SKM-1 treated with dmso at 0.1 percent for 144 hours (cell line): ENCODE results near the gene MICAL3.

Experiments
- DNase-seq: peaks from one replicate; lab custom pipeline; 2025; ENCODE audit not compliant: unreplicated experiment; lab: John Stamatoyannopoulos, UW

MICAL3 gene

DNA sequence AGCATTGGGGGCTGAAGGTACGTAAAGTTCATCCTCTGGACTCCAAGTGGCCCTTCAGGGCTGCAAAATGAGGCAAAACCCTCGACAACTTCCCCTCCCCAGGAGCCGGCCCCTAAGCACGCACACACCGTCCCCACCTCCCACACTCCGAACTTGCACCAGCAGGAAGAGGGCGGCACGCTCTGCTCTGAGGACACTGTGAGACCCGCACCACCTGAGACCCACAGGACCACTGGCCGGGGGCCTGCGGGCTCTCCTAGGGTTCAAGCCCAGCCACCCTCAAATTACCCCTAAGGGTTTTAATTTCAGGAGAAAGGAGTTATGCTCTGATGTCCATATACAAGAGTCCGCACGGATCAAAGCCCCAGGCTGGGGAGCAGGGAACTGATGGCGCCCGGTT, 200.4 kb downstream of the MICAL3 start:
- no peak for DNase-seq

DNA sequence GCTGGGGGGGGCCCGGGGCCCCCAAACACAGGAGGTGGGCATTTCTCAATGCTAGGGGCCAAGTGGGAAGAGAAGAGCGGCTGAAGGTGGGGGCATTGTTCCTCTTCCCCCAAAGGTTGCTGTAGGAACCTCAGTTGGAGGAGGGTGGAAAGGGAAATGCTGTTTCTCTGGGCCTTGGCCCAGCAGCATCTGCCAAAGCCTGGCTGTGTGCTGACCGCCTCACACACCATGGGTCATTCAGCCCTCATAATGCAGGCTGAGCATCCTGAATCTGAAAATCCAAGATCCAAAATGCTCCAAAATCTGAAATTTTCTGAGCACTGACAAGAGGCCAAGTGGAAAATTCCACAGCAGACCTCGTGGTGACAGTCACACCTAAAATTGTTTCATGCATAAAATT, 201.1 kb downstream of the MICAL3 start:
- no peak for DNase-seq

DNA sequence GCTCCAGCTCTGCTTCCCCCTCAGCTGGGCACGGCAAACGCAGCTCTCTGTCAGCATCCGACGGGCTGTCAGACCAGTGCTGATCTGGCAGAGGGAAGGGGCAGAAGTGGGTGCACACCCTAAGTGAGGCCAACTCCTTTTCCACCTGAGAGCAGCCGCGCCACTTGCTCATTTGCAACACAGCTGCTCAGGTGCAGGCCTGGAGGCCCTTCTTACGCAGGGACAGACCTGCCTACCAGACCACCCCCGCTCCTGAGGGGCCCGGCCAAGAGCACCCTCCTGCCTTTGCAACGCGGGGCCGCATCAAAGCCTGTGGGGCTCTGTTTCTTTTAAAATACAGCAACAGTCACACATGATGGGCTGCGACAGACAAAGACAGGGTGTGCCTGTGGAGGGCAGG, 202.3 kb downstream of the MICAL3 start:
- no peak for DNase-seq

DNA sequence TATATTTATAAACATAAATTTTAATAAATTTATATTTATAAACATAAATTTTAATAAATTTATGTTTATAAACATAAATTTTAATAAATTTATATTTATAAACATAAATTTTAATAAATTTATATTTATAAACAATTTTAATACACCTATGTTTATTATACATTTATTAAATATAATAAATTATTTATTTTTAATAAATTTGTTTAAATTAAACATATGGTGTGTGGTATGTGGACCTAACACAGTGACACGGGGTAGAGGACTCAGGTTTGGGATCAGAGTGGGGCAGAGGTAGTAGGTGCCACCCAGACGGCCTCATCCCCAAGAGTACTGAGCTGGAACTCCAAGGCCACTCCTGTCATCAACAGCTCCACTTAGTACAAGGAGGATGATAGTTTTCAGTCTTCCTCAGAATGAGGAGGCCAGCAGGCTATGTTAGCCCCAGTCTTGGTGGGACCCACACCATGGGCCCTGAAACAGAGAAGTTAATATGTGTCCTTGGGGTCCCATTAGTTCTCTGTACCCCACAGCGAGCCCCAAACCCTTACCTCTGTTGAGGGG, 203.4 kb downstream of the MICAL3 start:
- DNase-seq, result no peak

DNA sequence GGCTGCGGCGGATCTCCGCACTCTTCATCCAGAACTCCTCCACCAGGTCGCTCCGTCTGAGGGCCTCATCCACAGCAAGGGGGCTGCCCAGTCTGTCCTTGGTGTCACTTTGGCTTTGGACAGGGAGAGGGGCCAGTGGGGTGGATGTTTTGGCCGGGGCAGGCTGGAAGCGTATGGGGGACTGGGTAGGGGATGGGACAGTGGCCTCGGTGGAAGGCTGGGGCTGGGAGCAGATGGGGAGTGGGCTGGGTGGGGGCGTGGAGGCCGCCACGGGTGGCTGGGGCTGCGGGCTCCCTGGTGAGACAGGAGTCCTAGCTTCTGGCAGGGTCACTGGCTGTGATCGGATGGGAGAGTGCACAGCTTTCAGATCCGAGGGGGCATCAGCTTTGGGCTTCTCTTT, 205.7 kb downstream of the MICAL3 start:
- no peak for DNase-seq

DNA sequence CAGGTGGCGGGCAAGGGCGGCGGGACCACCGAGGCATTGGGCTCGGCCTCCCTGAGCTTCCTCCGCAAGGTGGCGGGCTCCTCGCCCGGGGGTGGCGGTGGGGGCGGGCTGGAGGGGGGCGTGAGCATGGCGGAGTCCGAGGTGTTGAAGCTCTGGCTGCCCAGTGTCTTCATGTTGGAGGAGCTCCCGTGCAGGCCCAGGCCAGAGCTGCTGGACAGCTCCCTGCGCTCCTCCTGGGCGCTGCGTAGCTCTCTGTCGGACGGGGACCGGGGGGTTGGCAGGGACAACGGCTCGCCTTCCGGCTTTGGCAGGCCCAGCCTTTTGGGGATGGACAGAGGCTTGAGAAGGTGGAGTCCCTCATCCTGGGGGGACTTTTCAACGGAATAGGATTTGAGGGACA, 206.2 kb downstream of the MICAL3 start:
- DNase-seq, result no peak

DNA sequence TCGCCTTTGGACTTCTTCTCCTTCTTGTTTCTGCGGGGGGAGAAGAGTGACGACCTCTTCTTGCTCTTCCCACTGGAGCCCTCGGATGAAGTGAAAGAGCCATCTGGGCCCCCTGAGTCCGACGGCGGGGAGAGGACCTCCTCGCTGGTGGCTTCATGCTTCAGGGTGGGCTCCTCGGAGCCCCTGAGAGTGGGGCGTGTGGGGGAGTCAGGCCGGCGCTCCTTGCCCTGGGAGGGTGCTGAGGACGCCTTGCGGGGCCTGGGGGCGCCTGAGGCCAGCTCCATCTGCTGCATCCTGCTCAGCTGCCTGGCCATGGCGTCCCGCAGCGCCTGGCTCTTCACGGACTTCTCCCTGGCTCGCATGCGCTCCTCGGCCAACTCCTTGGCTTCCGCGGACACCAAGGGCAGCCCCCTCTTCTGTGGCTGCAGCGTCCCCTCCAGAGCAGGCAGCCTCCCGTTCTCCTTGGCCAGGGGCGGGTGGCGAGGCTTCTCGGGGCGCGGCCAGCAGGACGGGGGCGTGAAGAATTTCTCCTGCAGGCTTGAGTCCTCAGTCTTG, 206.8 kb downstream of the MICAL3 start:
- no peak for DNase-seq

DNA sequence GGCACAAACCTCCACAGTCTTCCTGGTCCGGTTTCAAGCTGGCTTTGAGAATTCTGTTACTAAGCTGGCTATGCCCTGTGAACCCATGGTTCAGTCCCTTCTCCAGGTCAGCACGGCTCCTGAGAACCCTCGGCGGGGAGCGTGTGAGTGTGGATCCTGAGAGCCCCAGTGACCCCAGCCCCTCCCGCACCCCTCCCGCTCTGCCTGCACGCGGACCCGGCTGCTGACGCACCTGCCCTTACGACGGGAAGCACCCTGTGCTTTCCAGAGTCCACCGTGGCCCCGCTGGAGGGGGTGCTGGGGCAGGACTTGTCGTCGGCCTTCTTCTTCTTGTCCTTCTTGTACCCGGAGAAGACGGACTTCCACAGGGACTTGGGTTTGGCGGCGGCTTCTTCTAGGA, 207.3 kb downstream of the MICAL3 start:
- no peak for DNase-seq

DNA sequence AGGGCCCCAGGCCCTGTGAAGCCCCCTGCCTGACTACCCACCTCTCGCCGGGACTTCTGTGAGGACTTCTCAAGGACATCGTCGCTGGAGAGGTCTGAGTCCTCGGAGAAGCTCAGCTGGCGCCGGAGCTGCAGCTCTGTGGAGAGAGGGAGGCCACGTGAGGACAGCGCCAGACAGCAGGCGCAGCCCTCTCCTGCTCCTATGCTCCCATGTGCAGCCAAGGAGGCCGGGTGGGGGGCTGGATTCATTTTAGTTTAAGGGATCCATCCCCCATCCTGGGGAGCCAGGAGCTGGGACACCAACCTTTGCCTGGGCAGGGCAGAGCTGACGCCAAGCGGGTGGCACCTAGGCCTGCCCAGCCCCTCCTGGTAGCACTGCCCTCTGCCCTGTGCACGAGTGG, 207.7 kb downstream of the MICAL3 start:
- DNase-seq, result no peak

DNA sequence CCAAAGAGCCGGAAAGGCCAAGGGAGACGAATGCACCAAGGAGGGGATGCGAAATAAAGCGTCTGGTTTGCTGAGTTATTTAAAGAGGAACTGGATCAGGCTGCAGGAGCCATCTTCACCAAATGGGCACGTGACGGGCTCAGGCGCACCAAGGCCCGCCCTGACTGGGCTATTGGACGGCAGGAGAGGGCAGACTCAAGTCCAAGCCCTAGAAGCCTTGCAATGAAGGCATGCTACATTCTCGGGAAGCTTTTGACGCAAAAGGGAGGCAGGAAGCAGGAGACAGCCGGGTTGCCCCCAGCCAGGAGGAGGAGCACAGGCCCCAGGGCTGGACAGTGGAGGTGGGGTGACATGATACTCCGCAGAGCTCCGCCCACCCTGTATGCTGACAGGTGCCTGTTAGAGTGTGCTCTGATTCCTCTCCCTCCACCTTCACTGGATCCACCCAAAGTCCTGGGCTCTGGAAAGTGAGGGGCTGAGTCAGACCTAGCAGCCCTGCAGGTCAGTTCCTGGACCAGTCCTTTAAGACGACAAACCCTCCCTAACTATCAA, 208.6 kb downstream of the MICAL3 start:
- DNase-seq, result no peak

DNA sequence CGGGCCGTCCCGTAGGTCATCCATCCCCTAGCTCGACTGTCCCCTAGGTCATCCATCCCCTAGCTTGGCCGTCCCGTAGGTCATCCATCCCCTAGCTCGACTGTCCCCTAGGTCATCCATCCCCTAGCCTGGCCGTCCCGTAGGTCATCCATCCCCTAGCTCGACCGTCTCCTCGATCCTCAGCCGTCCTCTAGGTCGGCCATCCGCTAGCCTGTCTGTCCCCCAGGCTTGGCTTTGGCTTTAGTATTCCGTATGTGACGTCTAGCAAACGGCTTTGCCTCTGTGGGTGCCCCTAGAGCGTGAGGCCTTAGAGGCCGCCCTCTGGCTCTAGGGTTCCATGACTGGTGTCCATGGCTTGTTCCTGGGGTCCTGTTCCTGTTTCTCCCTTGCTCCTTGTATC, 209.5 kb downstream of the MICAL3 start:
- no peak for DNase-seq

DNA sequence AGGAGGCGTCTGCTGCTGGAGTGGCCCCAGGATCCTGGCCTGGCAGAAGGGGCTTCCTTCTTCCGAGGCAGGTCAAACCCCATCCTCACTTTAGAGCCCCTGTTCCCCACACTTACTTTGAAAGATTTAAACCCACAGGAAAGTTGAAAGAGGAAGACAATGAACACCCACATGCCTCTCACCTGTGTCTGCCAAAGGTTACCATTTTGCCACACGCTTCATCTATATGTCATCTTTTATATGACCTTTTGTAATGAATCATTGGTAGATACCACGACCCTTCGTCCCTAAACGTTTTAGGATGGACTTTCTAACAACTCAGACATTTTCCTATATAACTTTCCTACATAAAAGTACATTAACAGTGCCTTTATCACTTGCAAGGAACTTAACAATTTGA, 210.3 kb downstream of the MICAL3 start:
- no peak for DNase-seq

DNA sequence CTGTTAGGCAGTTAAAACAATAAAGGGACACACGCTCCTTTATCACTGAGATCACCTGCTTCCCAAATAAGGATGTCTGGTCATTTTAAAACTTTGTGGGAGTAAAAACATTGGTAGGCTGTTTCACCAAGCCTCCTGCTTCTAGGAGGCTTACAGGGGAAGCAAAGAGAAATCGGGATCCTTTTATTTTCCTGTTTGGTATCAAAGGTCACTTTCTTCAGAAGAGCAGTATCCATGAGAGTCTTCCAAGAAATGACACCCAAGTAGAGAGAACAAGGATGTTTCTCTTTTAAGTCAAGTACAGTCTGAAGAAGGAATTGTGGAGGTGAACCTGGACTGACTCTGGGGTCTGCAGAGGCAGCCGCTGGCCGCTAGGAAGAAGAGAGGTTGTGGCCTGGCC, 213.2 kb downstream of the MICAL3 start:
- DNase-seq, result no peak

DNA sequence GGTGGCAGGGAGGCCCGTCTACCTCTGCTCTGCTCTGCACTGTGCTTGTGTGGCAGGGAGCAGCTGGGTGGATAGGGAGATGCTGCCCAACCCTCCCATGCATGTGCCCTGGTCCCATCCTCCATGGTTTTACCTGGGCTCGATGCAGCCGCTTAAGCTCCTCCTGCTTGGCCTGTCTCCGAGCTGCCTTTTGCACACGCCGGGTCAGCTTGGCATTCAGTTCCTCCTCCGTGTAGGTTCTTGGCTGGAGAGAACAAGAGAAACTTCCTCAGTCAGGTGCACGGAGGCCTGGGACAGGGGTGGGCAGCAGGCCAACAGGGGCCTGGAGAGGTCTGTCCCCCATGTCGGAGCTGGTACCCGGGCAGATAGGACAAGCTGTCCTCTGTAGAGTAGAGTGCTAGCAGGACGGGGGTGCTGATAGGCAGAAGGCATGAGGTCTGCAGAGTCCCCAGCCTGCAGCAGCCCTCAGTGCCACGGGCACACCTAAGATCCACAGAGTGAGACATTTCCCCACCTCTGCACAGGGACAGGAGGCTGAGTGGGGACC, 213.7 kb downstream of the MICAL3 start:
- no peak for DNase-seq

DNA sequence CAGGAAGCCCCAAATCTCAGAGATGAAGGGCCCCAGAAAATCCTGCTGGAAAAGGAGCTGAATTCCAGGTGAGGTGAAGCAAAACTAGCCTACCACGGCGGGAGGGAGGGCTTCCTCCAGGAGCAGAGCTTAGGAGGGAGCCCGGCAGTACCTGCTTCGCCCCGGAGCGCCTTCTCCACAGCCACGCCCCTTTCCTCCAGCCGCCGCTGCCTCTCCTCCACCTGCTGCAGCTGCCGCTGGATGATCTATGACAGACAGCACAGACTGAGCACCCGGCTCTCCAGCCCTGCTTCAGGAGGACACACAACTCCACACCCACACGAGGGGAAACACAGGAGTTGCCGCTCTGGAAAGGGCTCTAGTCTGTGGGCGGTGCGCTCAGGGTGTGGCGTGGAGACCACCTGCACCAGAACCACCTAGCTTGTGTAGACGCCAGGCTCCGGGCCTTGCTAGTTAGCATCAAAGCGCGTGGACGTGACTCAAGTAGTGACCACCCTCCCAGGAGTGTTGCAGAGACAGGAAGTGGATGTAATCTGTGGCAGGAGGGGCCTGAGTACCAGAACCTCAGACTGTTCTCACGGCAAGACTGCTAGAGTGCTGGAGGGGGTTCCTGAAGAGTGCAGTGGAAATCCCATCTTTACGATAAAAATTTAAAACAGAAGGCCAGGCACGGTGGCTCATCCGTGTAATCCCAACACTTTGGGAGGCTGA, 215.5 kb downstream of the MICAL3 start:
- DNase-seq, result no peak

DNA sequence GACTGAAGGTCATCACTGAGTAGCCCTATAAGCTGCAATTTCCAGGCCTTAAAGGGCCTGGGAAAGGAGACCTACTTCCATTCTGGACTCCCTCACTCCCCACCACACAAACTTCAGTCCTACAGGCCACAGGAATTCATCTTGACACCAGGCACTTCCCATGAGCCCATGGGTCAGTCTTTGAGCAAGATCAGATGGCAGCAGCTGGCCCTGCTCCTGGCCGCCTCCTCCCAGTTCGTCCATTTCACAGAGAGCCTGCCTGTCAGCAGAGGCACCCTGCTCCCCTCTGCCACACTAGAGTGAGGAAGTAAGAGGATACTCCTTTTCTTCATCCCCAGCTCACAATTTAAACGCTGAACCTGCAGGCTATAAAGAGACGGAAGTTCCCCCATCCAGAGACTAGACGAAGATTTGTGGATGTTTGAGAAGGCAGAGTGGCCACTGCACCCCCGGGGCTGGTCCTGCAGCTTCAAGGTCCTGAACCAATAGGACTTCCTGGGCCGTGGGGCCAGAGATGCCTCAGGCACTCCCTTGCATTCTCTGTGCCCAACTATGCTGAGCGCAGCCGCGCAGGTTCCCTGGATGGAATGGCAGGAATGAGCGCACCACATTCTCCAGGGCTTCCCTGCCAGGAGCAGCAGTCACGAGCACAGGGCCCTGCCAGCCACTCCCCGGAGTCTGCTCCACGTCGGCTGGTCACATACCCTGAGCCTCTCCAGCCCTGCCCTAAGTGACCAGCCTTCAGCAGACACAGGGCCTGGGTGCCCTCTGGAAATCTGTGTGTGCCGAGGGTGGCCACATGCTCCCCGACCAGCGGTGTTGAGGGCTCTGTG, 216.6 kb downstream of the MICAL3 start:
- no peak for DNase-seq

DNA sequence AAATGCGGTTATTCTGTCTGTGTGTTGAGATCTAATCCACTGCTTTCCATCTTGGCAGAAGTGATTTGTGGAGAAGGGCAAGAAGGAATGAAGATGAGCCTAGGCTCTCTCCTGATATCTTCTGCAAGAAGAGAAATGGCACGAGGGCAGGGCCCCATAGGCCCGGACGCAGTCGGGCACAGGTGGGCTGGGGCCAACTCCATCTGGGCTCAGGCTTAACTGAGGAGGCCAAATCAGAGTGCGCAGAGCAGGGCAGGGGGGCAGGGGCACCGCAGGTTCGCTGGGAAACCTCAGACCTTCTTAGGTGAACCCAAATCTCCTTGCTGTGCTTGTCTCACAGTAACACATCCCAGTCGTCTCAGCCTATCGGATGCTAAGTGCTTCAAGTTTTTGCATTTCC, 217.3 kb downstream of the MICAL3 start:
- no peak for DNase-seq

DNA sequence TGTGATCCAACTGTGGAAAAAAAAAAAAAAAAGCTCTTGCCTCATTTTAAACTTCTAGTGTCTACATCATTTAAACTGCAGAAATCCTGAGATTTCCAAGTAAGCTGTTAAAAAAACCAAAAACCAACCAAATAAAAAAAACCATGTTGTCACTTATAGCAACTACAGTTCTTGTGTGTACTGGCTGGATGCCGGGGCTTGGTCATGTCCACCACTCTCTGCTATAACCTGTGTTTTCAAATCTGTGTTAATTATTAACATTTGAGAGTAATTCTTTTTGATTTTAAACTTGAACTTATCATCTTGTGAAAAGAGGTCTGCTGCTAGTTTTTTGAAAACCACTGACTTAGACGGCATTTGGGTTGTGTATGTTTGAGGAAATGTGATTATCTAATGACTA, 217.9 kb downstream of the MICAL3 start:
- no peak for DNase-seq

DNA sequence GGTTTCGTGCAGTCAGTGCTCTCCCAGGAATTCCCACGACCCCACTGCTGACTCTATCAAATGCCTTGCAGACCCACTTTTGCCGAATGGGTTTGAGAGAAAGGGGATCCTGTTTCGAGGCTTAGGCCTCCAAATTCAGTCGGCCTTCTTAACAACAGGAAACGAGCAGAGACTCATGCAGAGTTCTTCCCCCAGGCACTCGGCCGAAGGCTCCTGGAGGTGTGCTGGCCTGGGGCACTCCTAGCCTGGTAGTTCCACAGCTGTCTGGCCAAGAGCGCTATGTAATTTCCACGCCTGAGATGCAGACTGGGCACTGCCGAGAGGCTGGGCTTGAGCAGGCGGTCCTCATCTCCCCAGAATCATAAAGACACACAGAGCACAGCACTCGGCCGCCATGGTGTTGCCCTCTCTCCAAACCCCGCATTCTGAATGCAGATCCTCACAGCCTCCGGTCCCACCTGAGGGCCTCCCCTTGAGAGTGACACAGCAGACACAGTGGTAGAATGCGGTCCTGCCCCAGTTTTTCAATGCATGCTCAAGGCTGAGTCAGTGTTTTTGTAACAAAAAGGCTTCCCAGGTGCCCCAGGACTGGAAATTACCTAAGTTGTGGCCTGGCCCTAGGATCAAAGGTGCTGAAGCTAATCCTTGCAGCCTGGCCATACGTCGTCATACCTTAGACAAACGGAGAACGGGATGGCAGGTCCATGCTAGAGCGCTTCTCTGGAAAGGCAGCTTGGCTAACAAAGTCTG, 219.9 kb downstream of the MICAL3 start:
- no peak for DNase-seq

DNA sequence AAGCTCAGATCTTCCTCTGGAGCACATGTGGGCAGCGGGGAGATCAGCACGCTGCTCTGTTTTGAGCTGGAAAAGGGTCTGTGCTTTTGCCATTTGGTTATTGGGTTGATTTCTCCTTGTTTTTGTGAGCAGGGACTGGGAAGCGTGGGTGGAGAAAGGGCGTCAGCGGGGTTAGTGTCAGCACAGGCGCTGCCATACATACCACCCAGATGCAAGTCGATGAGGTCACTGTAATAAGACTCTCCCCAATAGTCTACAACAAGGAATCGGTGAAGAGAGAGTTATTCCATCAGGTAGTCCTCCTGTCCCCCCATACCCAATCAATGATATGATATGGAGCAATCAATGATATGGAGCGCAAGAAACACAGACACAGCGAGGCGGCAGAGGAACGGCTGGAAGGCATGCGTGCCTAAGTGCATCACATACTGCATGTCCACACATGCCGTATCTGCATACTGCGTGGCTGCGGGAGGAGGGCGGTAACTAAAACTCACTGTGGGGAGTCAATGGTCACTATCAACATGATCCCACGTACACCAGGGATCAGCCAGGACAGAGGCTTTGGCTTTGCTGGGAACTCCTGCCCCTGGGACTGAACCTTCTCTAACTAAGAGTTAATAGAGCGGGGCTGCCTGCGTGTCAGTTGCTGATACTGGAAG, 220.6 kb downstream of the MICAL3 start:
- no peak for DNase-seq
